GM18499 (cell line): ENCODE measurements around the gene LHFPL2.

Source experiments
- ATAC-seq: cut with Tn5 transposase; IDR thresholded peaks from one replicate; pipeline ENCODE4 v1.9.1; 2021; ENCODE audit warnings: moderate number of reproducible peaks; ENCODE audit not compliant: insufficient read depth, unreplicated experiment

LHFPL2 gene

DNA sequence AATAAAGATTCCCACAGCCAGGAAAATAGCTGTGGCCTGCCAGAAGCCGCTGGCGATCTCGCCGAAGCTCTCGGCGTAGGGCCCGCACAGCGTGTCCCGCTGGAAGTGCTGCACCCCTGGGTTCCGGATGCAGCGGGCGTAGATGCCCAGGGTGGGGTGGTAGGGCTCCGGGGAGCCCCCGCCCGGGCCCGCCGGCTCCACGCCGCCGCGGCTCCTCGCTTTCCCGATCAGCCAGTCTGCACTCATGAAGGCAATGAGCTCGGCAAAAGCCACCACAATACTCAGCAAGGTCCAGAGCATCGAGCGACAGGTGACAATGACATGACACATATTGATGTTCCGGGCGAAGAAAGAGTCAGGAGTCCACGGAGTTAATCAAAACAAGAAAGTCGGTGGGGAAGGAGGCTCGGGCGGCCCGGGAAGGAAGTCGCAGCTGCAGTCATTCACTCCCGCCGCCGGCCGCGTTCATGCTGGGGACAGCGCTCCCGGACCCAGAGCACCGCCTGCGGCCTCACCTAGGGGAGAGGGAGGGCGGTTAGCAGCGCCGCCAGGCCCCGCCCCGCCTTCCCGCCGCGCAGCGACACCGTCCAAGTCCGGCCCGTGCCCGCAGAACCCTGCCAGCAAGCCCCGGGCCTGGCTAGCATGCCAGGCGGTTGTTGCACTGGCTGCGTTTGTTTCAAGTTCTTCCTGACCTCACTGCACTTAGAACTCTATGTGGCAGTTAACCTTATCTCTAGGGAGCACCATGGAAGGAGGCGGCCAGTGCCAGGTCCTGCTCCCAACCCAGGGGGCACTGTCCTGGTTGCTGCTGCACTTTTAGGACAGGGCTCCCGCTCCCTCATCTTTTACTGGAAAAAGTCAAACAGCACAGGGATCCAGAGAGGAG, 138.4 kb downstream of the LHFPL2 start:
- no peak for ATAC-seq

DNA sequence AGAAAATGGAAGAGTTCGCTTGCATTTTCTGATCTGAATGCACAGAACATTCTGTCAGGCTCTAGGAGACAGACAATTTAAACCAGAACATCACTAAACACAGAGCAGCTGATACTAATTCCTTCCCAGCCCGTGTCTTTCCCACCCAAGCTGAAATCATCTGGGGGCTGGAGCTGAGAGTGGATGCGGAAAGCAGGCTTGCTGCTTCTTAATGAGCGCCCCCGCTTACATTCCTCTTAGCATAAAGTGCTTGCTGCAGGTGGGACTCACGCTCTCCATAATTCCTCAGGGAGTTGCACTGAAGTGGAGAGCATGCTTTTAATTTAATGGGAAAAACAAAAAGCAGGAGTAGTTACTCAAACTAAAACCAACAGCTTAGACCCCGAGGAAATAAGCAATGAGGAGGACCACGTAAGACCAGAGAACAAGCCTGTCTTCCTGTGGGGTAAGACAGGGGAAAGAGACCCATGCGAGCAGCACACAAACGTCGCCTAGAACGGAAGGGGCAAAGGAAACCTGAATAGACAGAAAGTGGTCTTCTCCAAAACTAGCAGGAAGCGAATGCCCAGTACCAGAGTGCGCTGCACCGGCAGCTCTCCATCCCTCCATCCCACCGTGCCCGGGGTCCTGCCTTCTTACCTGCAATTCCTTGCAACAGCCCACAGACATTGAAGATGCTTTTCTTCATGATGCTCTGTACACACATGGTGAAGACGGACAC, 139.3 kb downstream of the LHFPL2 start:
- ATAC-seq: no peak

DNA sequence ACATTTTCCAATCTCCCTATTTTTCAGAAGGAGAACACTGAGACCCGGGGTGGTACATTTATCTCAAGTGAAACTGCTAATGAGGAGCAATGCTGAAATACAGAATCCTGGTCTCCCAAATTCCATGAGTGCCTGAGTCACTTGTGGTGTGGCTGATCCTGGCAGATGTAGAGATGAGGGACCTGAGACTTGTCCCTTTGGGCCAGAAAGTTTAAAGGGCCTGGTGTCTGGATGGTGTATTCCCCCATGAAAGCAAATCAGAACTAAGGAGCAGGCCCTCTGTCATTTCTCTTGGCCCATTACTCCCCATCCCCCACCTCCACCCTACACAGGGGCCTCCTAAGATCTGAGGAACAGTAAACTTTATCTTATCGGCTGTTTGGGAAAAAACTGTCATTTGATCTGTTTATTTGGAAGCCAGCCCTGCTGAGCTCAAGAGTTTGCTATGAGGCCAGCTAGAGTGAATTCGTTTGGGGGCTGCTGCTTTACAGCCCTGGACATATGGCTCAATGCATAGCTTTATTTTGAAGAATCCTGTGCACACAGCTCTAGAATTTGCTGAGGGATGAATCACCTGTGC, 140.3 kb downstream of the LHFPL2 start:
- ATAC-seq: no peak

DNA sequence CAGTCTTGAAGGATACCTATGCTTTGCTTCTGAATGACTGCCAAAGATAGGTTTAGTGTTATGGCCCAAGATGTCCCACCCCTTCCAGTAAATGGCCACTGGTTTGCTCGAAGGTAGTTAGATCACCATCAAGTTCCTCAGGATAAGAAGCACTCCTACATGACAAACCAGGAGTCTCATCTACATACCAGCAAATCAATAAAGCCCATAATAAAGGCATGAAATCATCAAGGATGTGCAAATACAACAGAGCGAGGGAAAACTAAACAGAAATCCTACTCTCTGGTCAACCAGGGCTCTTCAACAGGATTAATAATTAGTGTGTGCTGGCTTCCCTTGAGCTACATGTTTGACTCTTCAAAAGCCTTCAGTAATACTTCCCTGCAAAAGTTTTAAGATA, 141.0 kb downstream of the LHFPL2 start:
- ATAC-seq: no peak

GRCh38 chr5:78506261-78507024, 142.1 kb downstream of the LHFPL2 start:
- ATAC-seq: no peak

DNA sequence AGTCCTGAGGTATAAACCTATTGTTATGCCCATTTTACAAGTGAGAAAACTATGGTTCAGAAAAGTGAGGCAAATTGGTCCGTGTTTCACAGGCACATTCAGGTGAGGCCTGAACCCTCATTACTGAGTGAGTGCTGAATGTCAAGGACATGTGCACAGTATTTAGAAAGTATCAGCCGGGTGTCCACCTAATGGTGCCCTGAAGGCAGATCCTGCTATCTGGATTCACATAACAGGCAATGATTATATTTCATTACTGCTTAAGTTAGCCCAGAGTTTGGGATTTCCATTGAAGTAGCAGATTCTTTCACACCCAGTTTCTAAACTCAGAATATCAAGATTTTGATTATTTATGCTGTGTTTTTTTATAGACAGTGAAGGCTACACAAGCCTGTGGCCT, 142.7 kb downstream of the LHFPL2 start:
- ATAC-seq: no peak

- ATAC-seq: no peak
These were observed 143.6 kb downstream of the LHFPL2 start for GRCh38 chr5:78504704-78505677.

- ATAC-seq: no peak
These were observed 144.5 kb downstream of the LHFPL2 start for GRCh38 chr5:78503958-78504653.

GRCh38 chr5:78501411-78502352, 146.9 kb downstream of the LHFPL2 start:
- no peak for ATAC-seq

DNA sequence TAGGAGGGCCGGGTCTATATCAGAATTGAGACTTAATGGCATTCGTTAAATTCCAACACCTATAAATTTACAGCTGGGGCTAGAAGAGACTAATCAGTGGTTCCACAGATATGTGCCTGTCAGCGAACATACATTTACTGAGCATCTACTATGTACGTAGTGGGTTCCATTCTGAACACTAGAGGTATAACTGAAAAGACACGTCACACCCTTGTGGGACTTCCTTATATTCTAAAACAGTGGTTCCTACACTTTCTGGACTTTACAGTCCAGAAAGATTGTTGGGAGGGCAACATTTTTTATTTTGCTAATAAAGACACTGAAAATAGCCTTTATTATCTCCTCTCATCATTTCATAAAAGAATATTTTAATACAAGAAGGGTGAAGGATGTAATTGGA, 147.7 kb downstream of the LHFPL2 start:
- ATAC-seq: no peak

DNA sequence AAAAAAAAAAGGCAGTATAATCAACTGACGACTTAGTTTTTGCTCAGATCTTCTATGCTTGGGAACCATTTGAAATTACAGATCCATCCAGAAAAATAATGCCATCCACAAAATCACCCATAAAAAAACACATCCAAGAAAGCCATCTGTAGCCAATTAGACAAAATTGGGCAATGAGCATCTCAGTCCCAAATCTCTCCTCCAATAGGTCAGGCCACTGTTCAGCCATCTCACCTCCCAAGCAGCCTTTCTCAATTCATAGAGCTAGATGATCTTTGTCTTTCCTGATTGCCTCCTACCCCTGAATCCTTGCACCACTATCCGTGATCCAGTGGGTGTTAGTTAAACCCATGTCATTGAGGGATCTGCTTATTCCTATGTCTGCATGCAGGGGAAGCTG, 148.5 kb downstream of the LHFPL2 start:
- ATAC-seq: no peak

GRCh38 chr5:78499485-78499884, 149.1 kb downstream of the LHFPL2 start:
- ATAC-seq: no peak

GRCh38 chr5:78497573-78498533, 150.7 kb downstream of the LHFPL2 start:
- no peak for ATAC-seq

GRCh38 chr5:78496373-78496772, 152.2 kb downstream of the LHFPL2 start:
- ATAC-seq: no peak

GRCh38 chr5:78495800-78496199, 152.8 kb downstream of the LHFPL2 start:
- no peak for ATAC-seq

DNA sequence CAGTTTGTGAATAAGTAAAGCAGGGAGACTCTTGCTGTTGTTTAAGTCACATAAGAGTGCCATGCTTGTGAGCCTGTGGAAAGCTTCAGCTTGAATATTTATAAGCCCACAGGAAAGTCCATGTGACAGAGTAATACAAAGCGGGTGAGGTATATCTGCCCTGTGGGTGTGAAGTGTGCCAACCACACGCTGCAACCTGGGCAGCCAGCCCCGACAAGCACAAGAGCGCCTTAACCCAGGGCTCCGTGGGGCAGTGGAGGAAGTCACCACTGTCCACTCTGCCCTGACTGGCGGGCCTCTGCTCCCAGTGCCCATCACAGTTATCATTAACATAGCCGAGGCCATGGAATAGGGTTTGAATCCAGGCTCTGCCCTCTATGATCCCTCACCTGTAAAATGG, 155.9 kb downstream of the LHFPL2 start:
- no peak for ATAC-seq

- no peak for ATAC-seq
These were observed 156.3 kb downstream of the LHFPL2 start for GRCh38 chr5:78492224-78492623.
